GM12865 (cell line): Measurements from ENCODE around the gene PRTN3.
"Not testable (repeated sequence)": the region's sequence is repeated elsewhere in the genome, so short reads cannot be mapped to it uniquely, and the experiment has no call there.

Source experiments
- DNase-seq: peaks from one replicate; pipeline ENCODE4 v3.0.0; 2010; ENCODE audit warnings: low read depth
- H3K4me3 ChIP-seq: 2 replicates; pipeline ENCODE4 v1.5.1; 2011; ENCODE audit warnings: mild to moderate bottlenecking, low read depth, low read length, control low read depth
- CTCF ChIP-seq: IDR thresholded peaks from 2 replicates; pipeline ENCODE4 v1.5.1; 2011; ENCODE audit warnings: low read length, control low read depth, low read depth, inconsistent platforms; ENCODE audit not compliant: insufficient read depth; ENCODE audit errors: missing control alignments

Gene PRTN3

DNA sequence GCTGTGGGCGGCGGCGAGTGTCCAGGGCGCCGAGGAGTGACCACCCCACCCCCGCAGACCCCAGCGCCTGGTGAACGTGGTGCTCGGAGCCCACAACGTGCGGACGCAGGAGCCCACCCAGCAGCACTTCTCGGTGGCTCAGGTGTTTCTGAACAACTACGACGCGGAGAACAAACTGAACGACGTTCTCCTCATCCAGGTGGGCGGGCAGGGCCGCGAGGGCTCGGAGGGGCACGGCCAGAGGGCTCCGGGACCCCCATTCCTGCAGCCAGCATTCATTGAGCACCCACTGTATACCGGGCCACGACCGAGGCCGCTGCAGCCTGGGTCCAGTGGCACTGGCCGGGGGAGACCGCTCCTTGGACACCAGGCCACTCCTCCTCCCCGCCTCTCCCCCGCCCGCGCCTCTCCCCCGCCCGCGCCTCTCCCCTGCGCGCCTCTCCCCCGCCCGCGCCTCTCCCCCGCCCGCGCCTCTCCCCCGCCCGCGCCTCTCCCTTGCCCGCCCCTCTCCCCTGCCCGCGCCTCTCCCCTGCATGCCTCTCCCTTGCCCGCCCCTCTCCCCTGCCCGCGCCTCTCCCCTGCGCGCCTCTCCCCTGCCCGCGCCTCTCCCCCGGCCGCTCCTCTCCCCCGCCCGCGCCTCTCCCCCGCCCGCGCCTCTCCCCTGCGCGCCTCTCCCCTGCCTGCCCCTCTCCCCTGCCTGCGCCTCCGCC, 3.2 kb downstream of the PRTN3 start:
- no peak for DNase-seq
- TF ChIP-seq CTCF: no peak
- no peak overlapping the region for H3K4me3 ChIP-seq

GRCh38 chr19:844546-844971, 3.8 kb downstream of the PRTN3 start:
- TF ChIP-seq CTCF: no peak
- no peak overlapping the region for H3K4me3 ChIP-seq
- no peak for DNase-seq

GRCh38 chr19:845707-846521, 5.1 kb downstream of the PRTN3 start:
- no peak for TF ChIP-seq CTCF
- no peak overlapping the region for H3K4me3 ChIP-seq
- DNase-seq: no peak

DNA sequence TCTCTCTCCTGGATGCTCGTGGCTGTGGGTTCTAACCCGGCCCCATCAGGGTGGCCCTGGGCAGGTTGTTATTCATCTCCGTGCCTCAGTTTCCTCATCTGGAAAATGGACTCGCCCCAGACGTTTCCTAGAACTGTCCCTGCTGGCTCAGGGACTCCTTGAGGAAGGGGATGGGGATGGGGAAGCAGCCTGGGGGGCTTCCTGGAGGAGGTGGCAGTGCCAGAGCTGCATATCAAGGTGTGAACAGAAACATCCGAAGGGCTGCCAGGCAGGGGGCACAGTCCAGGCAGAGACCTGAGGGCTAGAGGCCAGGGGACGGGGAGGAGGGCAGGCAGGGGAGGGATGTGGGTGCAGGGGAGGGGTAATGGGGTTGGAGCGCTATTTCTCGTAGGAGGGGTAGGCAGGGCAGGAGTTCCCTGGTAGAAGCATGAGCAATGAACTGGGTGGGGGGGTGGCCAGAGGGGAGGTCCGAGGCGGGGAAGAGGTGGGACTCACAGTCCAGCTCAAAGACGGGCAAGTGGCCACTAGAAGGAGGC, 7.7 kb downstream of the PRTN3 start:
- DNase-seq: no peak
- TF ChIP-seq CTCF: no peak
- H3K4me3 ChIP-seq: no peak overlapping the region

DNA sequence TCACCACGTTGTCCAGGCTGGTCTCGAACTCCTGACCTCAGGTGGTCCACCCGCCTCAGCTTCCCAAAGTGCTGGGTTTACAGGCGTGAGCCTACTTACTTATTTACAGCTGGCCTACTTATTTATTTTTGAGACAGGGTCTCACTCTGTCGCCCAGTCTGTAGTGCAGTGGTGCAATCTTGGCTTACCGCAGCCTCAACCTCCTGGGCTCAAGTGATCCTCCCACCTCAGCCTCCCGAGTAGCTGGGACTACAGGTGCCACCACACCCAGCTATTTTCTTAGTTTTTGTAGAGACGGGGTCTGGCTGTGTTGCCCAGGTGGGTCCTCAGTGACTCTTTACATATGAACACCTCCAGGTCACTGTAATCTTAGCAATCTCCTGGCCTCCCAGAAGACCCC, 8.4 kb downstream of the PRTN3 start:
- not testable (repeated sequence) for H3K4me3 ChIP-seq, DNase-seq

DNA sequence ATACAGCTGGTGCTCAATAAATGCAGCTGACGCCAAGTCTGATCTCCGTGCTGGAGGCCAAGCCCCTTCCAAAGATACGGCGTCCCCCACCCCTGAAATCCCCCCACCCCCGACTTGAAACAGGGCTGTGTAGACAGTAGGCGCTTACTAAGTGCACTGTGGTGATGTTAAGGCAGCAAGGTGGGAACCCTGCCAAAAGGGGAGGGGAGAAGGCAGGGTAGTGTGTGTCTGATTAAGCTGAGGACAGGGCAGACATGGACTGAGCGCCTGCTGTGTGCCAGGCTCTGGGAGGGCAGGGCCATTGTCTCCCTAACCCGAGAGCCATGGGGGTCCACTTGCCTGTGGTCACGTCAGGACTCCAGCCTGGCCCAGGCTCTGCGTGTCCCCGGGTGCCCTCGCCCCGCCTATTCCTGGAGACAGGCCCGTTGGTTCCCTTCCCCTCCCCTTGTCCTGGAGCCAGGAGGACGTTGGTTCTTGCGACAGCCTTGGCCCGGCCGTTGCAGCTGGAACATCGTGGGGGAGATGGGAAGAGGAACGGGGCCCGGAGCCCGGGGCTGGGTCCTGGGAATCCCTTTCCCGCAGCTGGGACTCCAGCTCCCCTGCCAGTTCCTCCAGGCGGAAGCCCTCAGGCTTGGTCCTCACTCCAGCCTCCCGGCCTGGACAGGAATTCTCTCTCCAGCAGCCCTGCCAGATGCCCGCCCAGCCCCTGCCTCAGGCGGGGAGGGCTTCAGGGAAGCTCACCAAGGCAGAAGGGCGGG, 9.6 kb downstream of the PRTN3 start:
- H3K4me3 ChIP-seq: no peak overlapping the region
- TF ChIP-seq CTCF: no peak
- DNase-seq: no peak

DNA sequence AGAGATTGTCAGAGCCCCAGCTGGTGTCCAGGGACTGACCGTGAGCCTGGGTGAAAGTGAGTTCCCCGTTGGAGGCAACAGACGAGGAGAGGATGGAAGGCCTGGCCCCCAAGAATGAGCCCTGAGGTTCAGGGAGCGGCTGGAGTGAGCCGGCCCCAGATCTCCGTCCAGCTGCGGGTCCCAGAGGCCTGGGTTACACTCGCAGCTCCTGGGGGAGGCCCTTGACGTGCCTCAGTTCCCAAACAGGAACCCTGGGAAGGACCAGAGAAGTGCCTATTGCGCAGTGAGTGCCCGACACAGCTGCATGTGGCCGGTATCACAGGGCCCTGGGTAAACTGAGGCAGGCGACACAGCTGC, 10.2 kb downstream of the PRTN3 start:
- DNase-seq: no peak
- no peak for TF ChIP-seq CTCF
- H3K4me3 ChIP-seq: no peak overlapping the region
